ENCODE results near the gene ACER1.

DNA sequence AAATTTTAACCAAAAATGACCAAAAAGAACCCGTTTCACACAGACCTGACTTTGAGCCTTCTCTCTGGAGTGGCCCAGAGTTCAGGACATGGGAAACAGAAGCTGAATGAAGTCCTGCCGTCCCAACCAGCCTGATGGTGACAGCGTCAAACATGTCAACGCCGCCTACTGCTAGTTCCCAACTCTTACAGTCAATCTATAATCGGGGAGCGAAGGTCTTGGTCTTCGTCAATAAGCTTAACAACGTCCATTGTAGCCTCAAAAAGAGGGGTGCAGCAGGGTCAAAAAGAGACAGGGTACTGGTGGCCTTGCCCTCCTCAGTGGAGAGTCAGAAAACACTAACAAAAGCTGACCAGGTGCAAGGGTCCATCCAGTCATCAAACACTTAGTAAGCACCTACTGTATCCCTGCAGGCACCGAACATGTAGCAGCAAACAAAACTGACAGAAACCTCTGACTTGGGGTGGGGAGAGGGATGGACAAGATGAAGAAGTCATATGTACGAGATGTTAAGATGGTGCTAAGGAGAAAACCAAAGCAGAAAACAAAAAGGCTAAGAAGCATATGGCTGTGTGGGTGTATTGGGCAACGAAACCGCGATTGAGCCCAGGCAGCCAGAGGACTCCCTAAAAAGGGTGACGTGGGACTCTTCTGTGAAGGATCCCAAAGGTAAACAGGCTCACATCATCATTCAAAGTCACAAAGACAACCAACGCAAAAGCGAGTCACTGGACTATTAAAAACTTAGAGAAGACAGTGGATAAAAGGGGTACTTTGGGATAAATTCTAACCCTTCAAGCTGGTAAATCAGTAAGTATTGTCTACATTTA lies 65.6 kb downstream of the ACER1 start:
- TF ChIP-seq, protein P1, sequence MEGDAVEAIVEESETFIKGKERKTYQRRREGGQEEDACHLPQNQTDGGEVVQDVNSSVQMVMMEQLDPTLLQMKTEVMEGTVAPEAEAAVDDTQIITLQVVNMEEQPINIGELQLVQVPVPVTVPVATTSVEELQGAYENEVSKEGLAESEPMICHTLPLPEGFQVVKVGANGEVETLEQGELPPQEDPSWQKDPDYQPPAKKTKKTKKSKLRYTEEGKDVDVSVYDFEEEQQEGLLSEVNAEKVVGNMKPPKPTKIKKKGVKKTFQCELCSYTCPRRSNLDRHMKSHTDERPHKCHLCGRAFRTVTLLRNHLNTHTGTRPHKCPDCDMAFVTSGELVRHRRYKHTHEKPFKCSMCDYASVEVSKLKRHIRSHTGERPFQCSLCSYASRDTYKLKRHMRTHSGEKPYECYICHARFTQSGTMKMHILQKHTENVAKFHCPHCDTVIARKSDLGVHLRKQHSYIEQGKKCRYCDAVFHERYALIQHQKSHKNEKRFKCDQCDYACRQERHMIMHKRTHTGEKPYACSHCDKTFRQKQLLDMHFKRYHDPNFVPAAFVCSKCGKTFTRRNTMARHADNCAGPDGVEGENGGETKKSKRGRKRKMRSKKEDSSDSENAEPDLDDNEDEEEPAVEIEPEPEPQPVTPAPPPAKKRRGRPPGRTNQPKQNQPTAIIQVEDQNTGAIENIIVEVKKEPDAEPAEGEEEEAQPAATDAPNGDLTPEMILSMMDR (conservative IDR thresholded peaks at IDR 0.05; ENCODE audit: low read length) = no peak
- TF ChIP-seq EZH2phosphoT487 (IDR thresholded peaks at IDR 0.05; ENCODE audit: borderline replicate concordance) = no peak
